Limb (tissue), 2 donors: ENCODE results near the gene DOLPP1.
A peak's percentile ranks its signal among the peaks of the same experiment; 100 is the strongest.
"Not testable (repeated sequence)": the region's sequence is repeated elsewhere in the genome, so short reads cannot be mapped to it uniquely, and the experiment has no call there.

Source experiments
- DNase-seq, 2 donors: peaks; one replicate each; pipeline ENCODE4 v3.0.0-alpha.2; 2016; ENCODE audit errors: extremely low spot score in 2 of 2

DOLPP1 gene

GRCh38 chr9:129111528-129112151, 30.7 kb downstream of the DOLPP1 start:
- no peak for DNase-seq

GRCh38 chr9:129112526-129112925, 31.6 kb downstream of the DOLPP1 start:
- DNase-seq: not testable (repeated sequence)

DNA sequence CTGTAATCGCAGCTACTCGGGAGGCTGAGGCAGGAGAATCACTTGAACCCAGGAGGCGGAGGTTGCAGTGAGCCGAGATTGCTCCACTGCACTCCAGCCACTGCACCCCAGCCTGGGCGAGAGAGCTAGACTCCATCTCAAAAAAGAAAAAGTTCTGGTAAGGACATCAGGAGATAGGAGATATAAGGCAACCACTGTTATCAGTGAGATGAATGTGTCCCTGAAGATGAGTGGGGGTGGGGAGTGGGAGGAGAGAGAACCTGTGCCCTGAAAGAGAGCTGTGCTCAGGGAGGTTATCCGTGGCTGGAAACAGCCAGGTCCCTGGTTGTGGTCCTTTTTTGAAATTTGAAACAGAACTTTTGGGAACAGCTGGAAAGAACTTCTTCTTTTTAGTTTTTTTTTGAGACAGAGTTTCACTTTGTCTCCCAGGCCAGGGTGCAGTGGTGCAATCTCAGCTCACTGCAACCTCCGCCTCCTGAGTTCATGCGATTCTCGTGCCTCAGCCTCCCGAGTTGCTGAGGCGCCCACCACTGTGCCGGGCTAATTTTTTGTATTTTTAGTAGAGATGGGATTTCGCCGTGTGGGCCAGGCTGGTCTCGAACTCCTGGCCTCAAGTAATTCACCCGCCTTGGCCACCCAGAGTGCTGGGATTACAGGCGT, 32.9 kb downstream of the DOLPP1 start:
- no peak for DNase-seq

DNA sequence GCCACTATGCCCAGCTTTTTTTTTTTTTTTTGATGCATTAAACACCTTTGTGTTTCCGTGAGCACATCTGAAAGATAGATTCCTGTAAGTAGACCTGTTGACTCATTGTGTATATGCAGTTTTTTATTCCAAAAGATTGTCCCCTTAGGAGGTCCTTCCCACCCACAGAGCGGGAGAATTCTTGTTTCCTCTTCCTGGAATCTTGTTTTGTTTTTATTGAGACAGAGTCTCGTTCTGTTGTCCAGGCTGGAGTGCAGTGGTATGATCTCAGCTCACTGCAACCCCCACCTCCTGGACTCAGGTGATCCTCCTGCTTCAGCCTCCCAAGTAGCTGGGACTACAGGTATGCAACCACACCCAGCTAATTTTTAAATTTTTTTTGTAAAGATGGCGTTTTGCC, 37.9 kb downstream of the DOLPP1 start:
- no peak for DNase-seq

- no peak for DNase-seq
Observed at GRCh38 chr9:129121483-129121882, 40.6 kb downstream of the DOLPP1 start.

GRCh38 chr9:129122133-129122532, 41.2 kb downstream of the DOLPP1 start:
- no peak for DNase-seq

DNA sequence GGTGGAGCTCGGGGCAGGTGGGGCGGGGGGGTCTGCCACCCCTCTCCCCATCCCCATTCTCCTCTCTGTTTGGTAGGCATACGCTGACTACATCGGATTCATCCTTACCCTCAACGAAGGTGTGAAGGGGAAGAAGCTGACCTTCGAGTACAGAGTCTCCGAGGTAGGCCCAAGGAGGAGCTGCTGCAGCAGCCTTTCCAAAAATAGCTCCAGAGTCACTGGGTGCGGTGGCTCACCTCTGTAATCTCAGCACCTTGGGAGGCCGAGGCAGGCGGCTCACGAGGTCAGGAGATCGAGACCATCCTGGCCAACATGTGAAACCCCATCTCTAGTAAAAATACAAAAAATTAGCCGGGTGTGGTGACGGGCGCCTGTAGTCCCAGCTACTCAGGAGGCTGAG, 42.1 kb downstream of the DOLPP1 start:
- not testable (repeated sequence) for DNase-seq

DNA sequence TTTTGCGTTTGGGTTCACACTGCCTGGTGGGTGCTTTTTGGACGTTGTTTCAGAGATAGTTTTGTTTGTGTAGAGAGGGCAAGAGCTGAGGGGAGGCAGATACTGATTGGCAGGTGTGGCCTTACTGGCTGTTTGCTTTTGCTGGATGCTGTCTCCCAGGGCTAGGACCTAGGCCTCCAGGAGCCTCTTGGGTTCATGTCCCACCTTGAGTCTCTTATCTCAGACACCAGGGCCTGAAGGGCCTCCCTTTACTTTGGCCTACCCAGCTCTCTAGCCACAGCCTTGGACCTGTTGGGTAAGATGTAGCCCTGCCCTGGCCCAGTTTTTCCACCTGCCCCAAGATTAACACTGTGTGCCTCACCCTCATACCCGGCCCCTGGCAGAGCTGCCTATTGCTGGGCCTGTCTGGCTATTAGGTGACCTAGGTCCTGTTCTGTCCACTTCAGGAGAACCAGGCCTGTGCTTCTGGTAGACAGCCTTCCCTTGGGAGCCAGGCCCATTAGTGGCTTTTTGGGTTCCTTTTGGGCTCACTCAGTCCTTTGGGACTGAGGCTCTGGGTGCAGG, 43.7 kb downstream of the DOLPP1 start:
- no peak for DNase-seq

DNA sequence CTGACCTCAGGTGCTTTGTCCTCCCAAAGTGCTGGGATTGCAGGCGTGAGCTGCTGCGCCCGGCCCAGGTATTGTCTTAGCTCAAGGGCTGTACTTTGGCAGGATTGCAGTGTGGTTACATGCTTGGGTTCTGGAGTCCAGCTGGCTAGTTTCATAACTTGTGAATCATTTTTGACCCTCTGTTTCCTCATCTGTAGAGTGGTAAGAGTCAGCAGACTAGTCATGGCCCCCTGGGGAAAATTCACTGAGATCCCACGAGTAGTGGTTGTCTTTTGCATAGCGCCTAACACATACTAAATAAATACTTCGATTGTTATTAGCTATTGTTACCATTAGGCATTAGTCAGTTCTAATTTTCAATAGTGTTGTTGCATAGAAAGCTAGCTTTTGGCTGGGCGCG, 44.6 kb downstream of the DOLPP1 start:
- DNase-seq: no peak

DNA sequence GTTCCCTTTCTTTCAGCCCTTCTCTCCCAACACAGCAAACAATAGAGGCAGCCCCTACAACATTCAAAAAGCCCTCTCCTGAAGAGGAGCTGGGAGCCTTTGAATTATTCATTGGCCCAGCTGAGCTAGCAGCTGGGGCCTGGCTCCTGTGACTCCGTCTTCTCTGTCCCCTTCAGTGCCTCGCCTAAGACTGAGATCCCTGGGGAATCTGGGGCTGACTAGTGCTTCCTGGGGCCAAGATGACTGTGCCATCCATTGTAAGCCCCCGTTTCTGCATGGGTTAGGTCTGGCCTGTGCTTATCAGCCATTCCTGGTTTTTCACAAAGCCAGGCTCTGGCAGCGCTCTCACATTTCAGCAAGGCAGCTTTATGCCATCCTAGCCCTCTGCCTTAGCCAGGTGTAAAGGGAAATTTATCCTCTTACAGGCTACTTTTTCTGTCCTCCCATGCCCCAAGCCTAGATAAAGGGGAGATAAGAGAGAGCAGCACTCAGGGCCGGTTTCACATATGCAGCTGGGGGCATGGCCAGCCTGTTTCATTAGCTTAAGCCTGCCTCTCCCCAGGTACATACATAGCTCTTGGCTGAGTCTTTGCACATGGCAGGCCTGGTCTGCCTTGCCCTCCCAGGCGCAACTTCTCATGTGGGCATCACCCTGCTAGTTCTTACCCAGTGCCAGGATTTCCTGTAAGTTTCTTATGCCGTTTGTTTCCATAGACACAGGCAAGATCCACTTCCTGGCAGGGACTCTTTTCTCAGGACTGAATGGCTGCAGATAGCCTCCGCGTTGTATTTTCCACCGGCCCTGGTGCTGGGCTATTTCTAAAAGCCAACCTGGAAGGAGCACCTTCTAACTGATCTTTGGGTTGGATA, 46.1 kb downstream of the DOLPP1 start:
- no peak for DNase-seq

GRCh38 chr9:129128689-129129088, 47.8 kb downstream of the DOLPP1 start:
- DNase-seq: no peak

GRCh38 chr9:129130271-129130670, 49.4 kb downstream of the DOLPP1 start:
- DNase-seq: not testable (repeated sequence)

DNA sequence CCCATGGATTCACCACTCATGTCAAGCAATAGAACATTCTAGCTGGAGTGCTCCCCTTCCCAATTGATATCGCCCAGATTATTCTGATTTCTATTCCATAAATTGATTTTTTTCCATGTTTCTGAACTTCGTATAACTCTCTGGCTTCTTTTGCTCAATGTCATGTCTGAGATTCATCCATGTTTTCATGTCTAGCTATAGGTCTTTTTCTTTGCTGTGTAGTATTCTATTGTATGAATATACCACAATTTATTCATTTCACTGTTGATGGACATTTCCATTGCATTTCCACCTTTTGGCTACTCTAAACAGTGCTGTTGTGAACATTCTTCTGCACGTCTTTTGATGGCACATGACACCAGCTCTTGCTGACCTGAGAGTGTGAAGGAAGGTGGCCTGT, 49.9 kb downstream of the DOLPP1 start:
- DNase-seq: no peak

DNA sequence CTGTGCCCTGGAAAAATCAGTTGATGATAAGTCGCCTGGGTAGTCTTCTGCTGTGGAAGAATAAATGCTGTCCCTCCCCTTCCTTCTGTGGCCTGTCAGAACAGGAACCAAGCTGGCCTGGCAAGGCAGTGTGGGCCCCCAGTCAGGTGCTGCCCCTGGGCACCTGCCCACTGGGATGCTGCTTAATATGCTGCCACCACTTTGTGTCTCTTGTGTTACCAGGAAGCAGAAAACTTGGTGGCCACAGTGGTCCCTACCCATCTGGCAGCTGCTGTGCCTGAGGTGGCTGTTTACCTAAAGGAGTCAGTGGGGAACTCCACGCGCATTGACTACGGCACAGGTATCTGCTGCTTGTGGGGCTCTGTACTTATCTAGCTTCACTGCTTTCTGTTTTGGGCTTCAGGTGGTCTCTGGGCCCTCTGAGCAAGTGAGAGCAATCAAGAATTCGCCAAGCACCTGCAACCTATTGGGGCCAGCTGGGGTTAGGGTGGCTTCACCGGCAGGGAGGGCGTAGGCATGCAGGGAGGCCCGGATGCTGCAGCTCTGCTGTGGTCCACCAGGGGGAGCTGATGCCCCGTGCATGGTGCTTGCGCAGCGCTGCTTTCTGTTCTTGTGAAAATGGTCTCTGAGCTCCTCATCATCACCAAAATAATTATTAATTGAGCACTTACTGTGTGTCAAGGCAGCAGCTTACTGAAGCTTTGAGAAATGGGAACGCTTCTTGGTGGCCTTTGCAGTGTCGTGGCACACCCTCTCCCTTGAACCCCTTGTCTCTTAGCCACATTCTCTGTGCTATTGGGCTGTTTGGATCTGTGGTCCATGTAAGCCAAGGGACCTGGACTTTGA, 50.6 kb downstream of the DOLPP1 start:
- DNase-seq: peak; percentile 75 to 86

GRCh38 chr9:129133082-129133481, 52.2 kb downstream of the DOLPP1 start:
- no peak for DNase-seq

DNA sequence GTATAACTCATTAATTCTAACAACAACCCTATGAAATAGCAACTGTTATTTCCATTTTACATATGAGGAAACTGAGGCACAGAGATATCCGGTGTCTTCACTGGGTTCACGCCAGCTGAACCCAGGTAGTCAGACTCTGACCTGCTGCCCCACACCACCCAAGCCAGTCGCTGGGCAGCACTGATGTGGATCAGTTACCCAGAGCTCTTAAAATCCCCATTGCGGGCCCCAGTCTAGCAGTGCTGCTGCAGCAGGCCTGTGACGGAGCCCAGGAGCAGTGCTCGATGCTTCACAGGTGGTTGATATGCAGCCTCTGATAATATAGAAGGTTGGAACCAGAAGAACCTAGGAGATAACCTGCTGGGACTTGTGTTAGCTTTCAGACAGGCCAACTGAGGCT, 54.6 kb downstream of the DOLPP1 start:
- DNase-seq: no peak

DNA sequence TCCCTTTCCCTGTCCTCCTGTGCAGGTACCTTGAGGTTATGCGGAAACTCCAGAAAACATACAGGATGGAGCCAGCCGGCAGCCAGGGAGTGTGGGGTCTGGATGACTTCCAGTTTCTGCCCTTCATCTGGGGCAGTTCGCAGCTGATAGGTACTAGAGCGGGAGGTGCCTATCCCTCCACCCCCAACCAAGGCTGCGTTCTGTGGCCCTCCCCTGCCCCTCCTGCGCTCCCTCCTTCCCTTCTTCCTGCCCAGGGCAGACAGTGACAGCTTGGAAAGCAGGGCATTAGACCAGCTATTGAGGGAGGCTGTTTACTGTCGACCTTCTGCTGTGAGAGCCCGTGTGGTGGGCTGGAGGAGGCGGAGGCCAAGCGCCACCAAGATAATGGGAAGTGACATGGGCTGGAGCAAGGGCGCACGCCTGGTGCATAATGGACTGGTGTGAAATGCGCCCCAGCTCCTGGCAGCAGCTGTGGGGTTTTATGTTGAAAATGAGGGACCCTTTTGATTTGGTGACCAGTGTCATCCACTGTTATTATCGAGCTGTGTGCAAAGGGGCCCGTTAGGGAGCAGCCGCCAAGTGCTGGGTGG, 55.6 kb downstream of the DOLPP1 start:
- DNase-seq: no peak

DNA sequence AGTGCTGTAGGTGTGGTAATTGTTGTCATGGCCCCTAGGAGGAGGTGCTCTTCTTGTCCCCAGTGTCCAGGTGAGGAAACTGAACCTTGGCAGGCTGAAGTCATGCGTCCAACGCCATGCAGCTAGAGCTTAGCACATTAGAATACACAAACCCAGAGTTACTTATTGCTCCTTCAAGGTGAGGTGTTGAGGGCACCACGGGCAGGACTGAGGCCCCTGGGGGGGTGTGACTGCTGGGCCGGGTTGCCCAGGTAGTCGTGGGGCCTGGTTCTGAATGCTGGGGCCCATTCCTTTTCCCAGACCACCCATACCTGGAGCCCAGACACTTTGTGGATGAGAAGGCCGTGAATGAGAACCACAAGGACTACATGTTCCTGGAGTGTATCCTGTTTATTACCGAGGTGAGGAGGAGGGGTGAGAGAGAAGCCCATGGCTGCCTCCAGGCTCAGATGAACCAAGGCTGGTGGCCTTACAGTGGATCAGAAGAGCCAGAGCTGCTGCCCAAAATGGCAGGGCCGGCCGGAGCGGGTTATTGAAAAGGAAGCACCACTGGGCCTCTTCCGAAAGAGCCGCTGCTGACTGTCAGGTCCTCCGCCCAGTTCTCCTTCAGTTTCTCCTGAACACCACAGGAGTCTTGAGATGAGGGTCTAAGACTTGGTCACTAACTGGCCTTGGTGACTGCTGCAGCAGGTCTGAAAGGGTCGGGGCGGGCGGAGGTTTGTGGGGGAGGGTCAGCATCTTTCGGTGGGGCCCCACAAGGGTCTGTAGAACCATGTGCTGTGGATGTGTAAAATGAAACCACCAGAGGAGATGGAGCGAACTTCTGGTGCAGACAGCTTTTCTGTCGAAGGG, 56.6 kb downstream of the DOLPP1 start:
- DNase-seq: no peak

DNA sequence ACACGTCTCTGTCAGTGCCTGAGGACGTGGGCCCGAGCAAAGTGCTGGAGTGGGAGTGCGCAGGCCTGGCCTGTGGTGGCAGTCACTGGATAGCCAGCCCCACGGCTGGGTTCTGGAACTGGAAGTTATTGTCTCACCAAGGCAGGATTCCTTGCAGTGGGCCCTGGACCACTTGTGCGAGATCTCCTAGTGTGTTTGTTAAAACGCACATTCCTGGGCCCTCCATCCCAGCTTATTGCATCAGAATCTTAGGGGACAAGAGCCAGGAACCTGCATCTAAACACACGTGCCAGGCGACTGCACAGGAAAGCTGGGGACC, 57.2 kb downstream of the DOLPP1 start:
- DNase-seq: no peak
